HFFc6 (cell line): ENCODE data around the gene MYEOV. TPM values are rescaled to one million over a fixed set of nuclear protein-coding genes. Genes with fewer than 3 reads are reported as not detected.

Experiments
- DNase-seq: peaks from one replicate; pipeline ENCODE4 v3.0.0-alpha.2; 2018
- H3K27ac Mint-ChIP-seq: 2 replicates; pipeline ENCODE4 v1.8.0; 2020; ENCODE audit warnings: mild to moderate bottlenecking, mixed read lengths
- H3K27me3 Mint-ChIP-seq: 2 replicates; pipeline ENCODE4 v1.8.0; 2021; ENCODE audit warnings: mild to moderate bottlenecking, moderate library complexity, mixed read lengths; ENCODE audit not compliant: insufficient read depth
- H3K36me3 Mint-ChIP-seq: 2 replicates; pipeline ENCODE4 v1.8.0; 2021; ENCODE audit warnings: low read depth, mixed read lengths
- H3K4me1 Mint-ChIP-seq: 2 replicates; pipeline ENCODE4 v1.8.0; 2020; ENCODE audit warnings: low read depth, mixed read lengths
- H3K4me3 Mint-ChIP-seq: 2 replicates; pipeline ENCODE4 v1.8.0; 2020; ENCODE audit warnings: mild to moderate bottlenecking, moderate library complexity, mixed read lengths
- H3K9me3 Mint-ChIP-seq: 2 replicates; pipeline ENCODE4 v1.8.0; 2020; ENCODE audit warnings: mild to moderate bottlenecking, mixed read lengths
- total RNA-seq, 6 experiments: library from RNA; stranded (reverse); fragmentation: NEBNext Ultra II Directional; extraction: Animal tissue kit (Norgen Biotek cat#: 25700); gene quantifications; 2 replicates in 1 of 6; 3 replicates in 5 of 6; pipeline ENCODE4 v1.2.3, GENCODE V29; 2021
- TF ChIP-seq, protein P1 (sequence below): fragments of 200-600 bp; sonication (generic); IDR thresholded peaks from 2 replicates; pipeline ENCODE4 v1.5.0; 2021; ENCODE audit warnings: antibody characterized with exemption, mild to moderate bottlenecking

The MYEOV gene
- total RNA-seq, 6 experiments from 2014 or later: 55.5 to 93.3 (median 79.9) TPM

DNA sequence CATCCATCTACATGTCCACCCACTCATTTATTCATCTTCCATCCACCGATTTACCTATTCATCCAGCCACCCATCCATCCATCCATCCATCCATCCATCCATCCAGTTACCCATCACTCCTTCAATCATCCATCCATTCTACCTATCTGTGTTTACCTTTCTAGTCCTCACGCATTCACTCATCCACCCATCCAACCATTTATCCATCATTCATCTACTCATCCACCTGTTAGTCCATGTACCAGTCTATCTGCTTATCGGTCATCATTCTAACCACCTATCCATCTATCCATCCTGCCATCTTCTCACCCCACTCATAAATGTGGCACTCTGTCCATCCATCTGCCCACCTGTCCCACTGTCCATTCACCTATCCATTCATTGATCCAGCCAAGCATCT is 21.9 kb upstream of the MYEOV start:
- peaks cover 38% of the 10 kb centered on the region for H3K27me3 Mint-ChIP-seq
- H3K27ac Mint-ChIP-seq: no peak overlapping the region
- no peaks in the 10 kb centered on the region for H3K4me1 Mint-ChIP-seq
- no peaks in the 10 kb centered on the region for H3K36me3 Mint-ChIP-seq
- H3K9me3 Mint-ChIP-seq: no peaks in the 10 kb centered on the region
- H3K4me3 Mint-ChIP-seq: no peak overlapping the region
- TF ChIP-seq, protein P1, sequence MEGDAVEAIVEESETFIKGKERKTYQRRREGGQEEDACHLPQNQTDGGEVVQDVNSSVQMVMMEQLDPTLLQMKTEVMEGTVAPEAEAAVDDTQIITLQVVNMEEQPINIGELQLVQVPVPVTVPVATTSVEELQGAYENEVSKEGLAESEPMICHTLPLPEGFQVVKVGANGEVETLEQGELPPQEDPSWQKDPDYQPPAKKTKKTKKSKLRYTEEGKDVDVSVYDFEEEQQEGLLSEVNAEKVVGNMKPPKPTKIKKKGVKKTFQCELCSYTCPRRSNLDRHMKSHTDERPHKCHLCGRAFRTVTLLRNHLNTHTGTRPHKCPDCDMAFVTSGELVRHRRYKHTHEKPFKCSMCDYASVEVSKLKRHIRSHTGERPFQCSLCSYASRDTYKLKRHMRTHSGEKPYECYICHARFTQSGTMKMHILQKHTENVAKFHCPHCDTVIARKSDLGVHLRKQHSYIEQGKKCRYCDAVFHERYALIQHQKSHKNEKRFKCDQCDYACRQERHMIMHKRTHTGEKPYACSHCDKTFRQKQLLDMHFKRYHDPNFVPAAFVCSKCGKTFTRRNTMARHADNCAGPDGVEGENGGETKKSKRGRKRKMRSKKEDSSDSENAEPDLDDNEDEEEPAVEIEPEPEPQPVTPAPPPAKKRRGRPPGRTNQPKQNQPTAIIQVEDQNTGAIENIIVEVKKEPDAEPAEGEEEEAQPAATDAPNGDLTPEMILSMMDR: no peak
- DNase-seq: no peak

DNA sequence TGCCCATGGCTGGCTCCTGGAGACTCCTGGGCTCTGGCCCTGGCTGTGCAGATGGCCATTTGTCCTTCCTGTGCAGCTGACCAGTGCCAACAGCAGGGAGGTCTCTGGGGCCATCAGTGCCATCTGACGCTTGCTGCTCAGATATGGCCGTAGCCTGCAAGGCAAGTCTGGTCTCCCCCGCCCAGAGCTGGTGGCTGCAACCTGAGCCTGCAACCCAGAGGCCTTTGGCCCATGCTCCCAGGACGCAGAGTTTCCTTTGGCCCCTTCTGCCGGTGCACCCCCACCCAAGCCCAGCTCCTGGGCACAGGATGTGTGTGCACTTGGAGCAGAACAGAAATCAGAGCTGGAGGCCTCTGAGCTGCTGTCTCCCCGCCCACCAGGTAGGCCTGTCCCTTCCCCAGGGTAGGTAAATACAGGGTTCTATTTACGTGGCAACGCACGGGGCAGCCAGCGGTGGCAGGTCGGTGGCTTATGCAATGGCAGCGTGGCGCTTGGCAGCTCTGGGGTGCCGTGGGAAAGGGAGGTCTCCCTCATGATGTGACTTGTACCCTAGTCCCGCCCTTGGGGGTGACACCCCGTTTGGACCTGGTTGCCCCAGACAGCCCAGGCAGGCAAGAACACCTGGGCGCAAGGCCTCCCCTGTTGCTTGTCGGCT is 21.0 kb upstream of the MYEOV start:
- TF ChIP-seq, protein P1: no peak
- H3K4me1 Mint-ChIP-seq: no peaks in the 10 kb centered on the region
- DNase-seq: no peak
- H3K27ac Mint-ChIP-seq: no peak overlapping the region
- H3K4me3 Mint-ChIP-seq: no peak overlapping the region
- H3K27me3 Mint-ChIP-seq: peaks cover 35% of the 10 kb centered on the region
- no peaks in the 10 kb centered on the region for H3K36me3 Mint-ChIP-seq
- no peaks in the 10 kb centered on the region for H3K9me3 Mint-ChIP-seq

DNA sequence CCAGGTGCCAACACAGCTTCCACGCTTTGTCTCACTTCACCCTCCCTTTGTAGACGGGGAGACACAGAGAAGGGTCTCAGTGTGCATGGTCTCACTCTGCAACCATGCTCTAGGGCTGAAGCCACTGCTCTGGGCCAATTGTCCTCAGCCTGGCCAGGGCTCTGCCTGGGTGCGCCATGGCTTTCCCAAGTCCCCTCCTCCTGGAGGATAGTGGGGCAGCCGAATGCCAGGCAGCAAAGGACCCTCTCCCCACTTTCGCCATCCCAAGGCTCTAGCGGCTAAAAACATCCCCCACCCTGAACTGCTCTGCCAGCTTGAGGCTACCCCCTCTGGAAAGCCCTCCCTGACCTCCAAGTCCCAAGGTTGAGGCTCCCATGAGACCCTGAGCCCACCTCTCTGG is 20.4 kb upstream of the MYEOV start:
- Mint-ChIP-seq H3K27ac (no peak overlapping the region), H3K27me3 (peaks cover 35% of the 10 kb centered on the region), H3K9me3 (no peaks in the 10 kb centered on the region), H3K4me1 (no peaks in the 10 kb centered on the region), H3K4me3 (no peak overlapping the region), H3K36me3 (no peaks in the 10 kb centered on the region)
- DNase-seq: no peak
- TF ChIP-seq, protein P1: no peak

DNA sequence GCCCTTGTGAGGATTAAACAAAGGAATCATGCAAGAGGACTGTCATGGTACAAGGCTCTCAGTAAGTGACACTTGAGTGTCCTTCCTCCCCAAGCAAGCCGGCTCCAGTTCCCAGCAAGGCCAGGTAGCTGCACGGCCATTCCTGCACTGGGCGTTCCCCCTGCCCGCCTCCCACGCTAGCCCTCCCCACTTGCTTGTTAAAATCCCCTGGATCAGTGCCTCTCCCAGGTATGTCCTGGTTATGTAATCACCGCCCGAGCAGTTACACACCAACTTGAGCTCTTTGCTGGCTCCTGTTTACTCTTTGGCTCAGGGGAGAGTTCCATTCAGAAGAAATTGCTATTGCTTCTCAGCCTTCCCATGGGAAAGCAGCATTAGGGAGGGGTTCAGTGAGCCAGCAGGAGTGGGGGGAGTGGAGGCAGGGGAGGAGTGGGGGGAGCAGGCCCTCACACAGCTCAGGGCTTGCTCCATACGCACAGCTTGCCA is 19.4 kb upstream of the MYEOV start:
- no peak overlapping the region for H3K27ac Mint-ChIP-seq
- no peak for DNase-seq
- TF ChIP-seq, protein P1: no peak
- H3K27me3 Mint-ChIP-seq: peaks cover 35% of the 10 kb centered on the region
- no peaks in the 10 kb centered on the region for H3K9me3 Mint-ChIP-seq
- H3K4me1 Mint-ChIP-seq: no peaks in the 10 kb centered on the region
- no peaks in the 10 kb centered on the region for H3K36me3 Mint-ChIP-seq
- no peak overlapping the region for H3K4me3 Mint-ChIP-seq

DNA sequence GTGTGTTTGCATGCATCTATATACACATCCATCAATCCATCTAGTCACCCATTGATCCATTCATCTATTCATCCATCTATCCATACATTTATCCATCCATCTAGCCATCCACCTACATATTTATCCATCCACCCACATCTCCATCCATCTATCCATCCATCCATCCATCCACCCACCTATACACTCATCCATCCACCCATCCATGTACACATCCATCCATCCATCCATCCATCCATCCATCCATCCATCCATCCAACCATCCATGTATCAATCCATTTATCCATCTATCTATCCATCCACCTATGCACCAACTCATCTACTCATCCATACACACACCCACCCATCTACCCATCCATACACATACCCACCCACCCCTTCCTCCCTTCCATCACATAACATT is 18.8 kb upstream of the MYEOV start:
- Mint-ChIP-seq H3K4me3 (no peak overlapping the region), H3K9me3 (no peaks in the 10 kb centered on the region), H3K27ac (no peak overlapping the region), H3K4me1 (no peaks in the 10 kb centered on the region), H3K36me3 (no peaks in the 10 kb centered on the region), H3K27me3 (peaks cover 35% of the 10 kb centered on the region)
- DNase-seq: no peak
- TF ChIP-seq, protein P1: no peak
